H1 (cell line): Measurements from ENCODE around the gene TTBK1. TPM values are rescaled to one million over a fixed set of nuclear protein-coding genes. Genes with fewer than 3 reads are reported as not detected.

Experiments used
- CTCF ChIA-PET: fragments of 300-600 bp; sonication (Branson Sonifier 250); formaldehyde crosslinking; loops from one replicate; lab custom pipeline; 2021; ENCODE audit not compliant: partially characterized antibody; lab: Charles Lee
- POLR2A ChIA-PET: fragments of 300-600 bp; sonication (Branson Sonifier 250); formaldehyde crosslinking; loops from one replicate; lab custom pipeline; 2021; ENCODE audit warnings: inconsistent platforms; ENCODE audit not compliant: partially characterized antibody; lab: Charles Lee
- DNase-seq, 2 experiments: peaks; one replicate each; pipeline versions ENCODE4 v3.0.0 to v3.0.0-alpha.2; 2010 to 2022; ENCODE audit warnings: low spot score in 2 of 2, low read depth in 1 of 2, mixed read lengths in 1 of 2
- FAIRE-seq: peaks from 2 replicates; lab custom pipeline; 2011; peaks lifted over from hg19 to GRCh38; lab: Jason Lieb, UNC
- H2AFZ ChIP-seq: 2 replicates; pipeline ENCODE4 v1.8.1; 2012; ENCODE audit warnings: low read length, inconsistent platforms
- H2AK5ac ChIP-seq: 2 replicates; pipeline ENCODE4 v1.6.1; 2013; ENCODE audit warnings: low read depth, low read length
- H2BK120ac ChIP-seq: replicated peaks from 2 replicates; pipeline ENCODE3; 2013; ENCODE audit warnings: low read depth, low read length, inconsistent platforms
- H2BK12ac ChIP-seq: 2 replicates; pipeline ENCODE4 v1.6.1; 2013; ENCODE audit warnings: low read depth, low read length
- H2BK15ac ChIP-seq: 2 replicates; pipeline ENCODE4 v1.6.1; 2013; ENCODE audit warnings: low read length
- H2BK20ac ChIP-seq: 2 replicates; pipeline ENCODE4 v1.6.1; 2013; ENCODE audit warnings: low read length
- H2BK5ac ChIP-seq: 2 replicates; pipeline ENCODE4 v1.6.1; 2013; ENCODE audit warnings: low read depth, low read length
- H3K14ac ChIP-seq: 2 replicates; pipeline ENCODE4 v1.6.1; 2013; ENCODE audit warnings: inconsistent platforms; ENCODE audit not compliant: insufficient read length
- H3K18ac ChIP-seq: 2 replicates; pipeline ENCODE4 v1.6.1; 2013; ENCODE audit warnings: low read length; ENCODE audit errors: extremely low read depth
- H3K23ac ChIP-seq: 2 replicates; pipeline ENCODE4 v1.6.1; 2013; ENCODE audit warnings: inconsistent platforms; ENCODE audit not compliant: insufficient read length
- H3K23me2 ChIP-seq: 2 replicates; pipeline ENCODE4 v1.6.1; 2013; ENCODE audit warnings: low read depth, low read length
- H3K27ac ChIP-seq: 2 replicates; pipeline ENCODE4 v1.6.1; 2011; ENCODE audit warnings: low read depth, low read length, inconsistent platforms
- H3K27me3 ChIP-seq, 4 experiments: replicated peaks in 1 of 4; 1 replicate in 1 of 4; 2 replicates in 3 of 4; pipeline versions ENCODE4 v1.6.1 to v1.8.1; 2011 to 2013; ENCODE audit warnings: low read length in 3 of 4, mild to moderate bottlenecking in 3 of 4, inconsistent platforms in 2 of 4, mixed read lengths in 2 of 4, moderate library complexity in 1 of 4; ENCODE audit not compliant: control insufficient read depth in 3 of 4, insufficient read depth in 3 of 4; ENCODE audit errors: extremely low read depth in 1 of 4
- H3K36me3 ChIP-seq, 4 experiments: 2 replicates each; pipeline versions ENCODE4 v1.6.1 to v1.8.1; 2011 to 2013; ENCODE audit warnings: mild to moderate bottlenecking in 4 of 4, low read length in 3 of 4, moderate library complexity in 2 of 4, control low read depth in 1 of 4, inconsistent platforms in 1 of 4; ENCODE audit not compliant: insufficient read depth in 4 of 4, control insufficient read depth in 2 of 4
- H3K4ac ChIP-seq: replicated peaks from 2 replicates; pipeline ENCODE3; 2013; ENCODE audit warnings: low read length, low read depth, mixed read lengths, inconsistent platforms; ENCODE audit not compliant: insufficient read length
- H3K4me1 ChIP-seq, 4 experiments: replicated peaks in 1 of 4; 1 replicate in 1 of 4; 2 replicates in 3 of 4; pipeline versions ENCODE4 v1.6.1 to v1.8.1; 2011 to 2013; ENCODE audit warnings: low read length in 3 of 4, inconsistent platforms in 2 of 4, mixed read lengths in 1 of 4; ENCODE audit not compliant: insufficient read depth in 4 of 4, control insufficient read depth in 3 of 4
- H3K4me2 ChIP-seq, 2 experiments: 2 replicates each; pipeline versions ENCODE4 v1.6.1 to v1.8.1; 2011 to 2013; ENCODE audit warnings: low read depth in 2 of 2, low read length in 2 of 2, control low read depth in 1 of 2, inconsistent platforms in 1 of 2, mild to moderate bottlenecking in 1 of 2; ENCODE audit not compliant: insufficient read depth in 1 of 2
- H3K4me3 ChIP-seq, 4 experiments: fragments of 200-600, 300-600 bp in 1 of 4; sonication (generic), shearing (Covaris generic), sonication (Bioruptor Twin) in 1 of 4; 2 replicates each; pipeline versions ENCODE4 v1.5.1 to v1.8.1; 2011 to 2016; ENCODE audit warnings: low read length in 4 of 4, low read depth in 3 of 4, control low read depth in 2 of 4, inconsistent platforms in 2 of 4, mild to moderate bottlenecking in 2 of 4, mixed read lengths in 1 of 4, moderate library complexity in 1 of 4; ENCODE audit not compliant: insufficient read depth in 2 of 4; ENCODE audit errors: extremely low read depth in 1 of 4
- H3K56ac ChIP-seq: replicated peaks from 2 replicates; pipeline ENCODE3; 2013; ENCODE audit warnings: low read depth, mild to moderate bottlenecking, mixed read lengths, low read length, inconsistent platforms; ENCODE audit not compliant: insufficient read length
- H3K79me1 ChIP-seq: 2 replicates; pipeline ENCODE4 v1.6.1; 2013; ENCODE audit warnings: low read depth, low read length, control low read depth
- H3K79me2 ChIP-seq, 2 experiments: 2 replicates each; pipeline versions ENCODE4 v1.6.1 to v1.8.1; 2012 to 2013; ENCODE audit warnings: low read length in 2 of 2, mild to moderate bottlenecking in 2 of 2, inconsistent platforms in 1 of 2; ENCODE audit not compliant: insufficient read depth in 2 of 2, control insufficient read depth in 1 of 2
- H3K9ac ChIP-seq, 4 experiments: replicated peaks in 1 of 4; 1 replicate in 1 of 4; 2 replicates in 3 of 4; pipeline versions ENCODE4 v1.6.1 to v1.8.1; 2011 to 2013; ENCODE audit warnings: low read depth in 3 of 4, low read length in 3 of 4, control low read depth in 2 of 4, mild to moderate bottlenecking in 2 of 4, moderate library complexity in 2 of 4, inconsistent platforms in 1 of 4; ENCODE audit errors: extremely low read depth in 1 of 4
- H3K9me3 ChIP-seq, 2 experiments: 2 replicates each; pipeline versions ENCODE4 v1.6.1 to v1.8.1; 2012 to 2013; ENCODE audit warnings: mild to moderate bottlenecking in 2 of 2, moderate library complexity in 2 of 2, control low read depth in 1 of 2, inconsistent platforms in 1 of 2, low read depth in 1 of 2, low read length in 1 of 2, mixed read lengths in 1 of 2; ENCODE audit not compliant: insufficient read depth in 2 of 2
- H4K20me1 ChIP-seq, 2 experiments: replicated peaks in 1 of 2; 2 replicates each; pipeline versions ENCODE3 to v1.8.1; 2011 to 2013; ENCODE audit warnings: inconsistent platforms in 2 of 2, low read length in 2 of 2, mild to moderate bottlenecking in 1 of 2; ENCODE audit not compliant: insufficient read depth in 2 of 2, control insufficient read depth in 1 of 2
- H4K5ac ChIP-seq: 2 replicates; pipeline ENCODE4 v1.6.1; 2013; ENCODE audit warnings: low read length, low read depth, mixed read lengths, inconsistent platforms; ENCODE audit not compliant: insufficient read length
- H4K8ac ChIP-seq: 2 replicates; pipeline ENCODE4 v1.8.0; 2013; ENCODE audit warnings: mild to moderate bottlenecking, moderate library complexity, low read length, inconsistent platforms; ENCODE audit not compliant: insufficient read depth; ENCODE audit errors: extremely low read depth
- H4K91ac ChIP-seq: replicated peaks from 2 replicates; pipeline ENCODE3; 2013; ENCODE audit warnings: low read length, mixed read lengths, inconsistent platforms; ENCODE audit not compliant: insufficient read length
- ASH2L ChIP-seq: fragments of 200-600, 300-600 bp; sonication (generic); IDR thresholded peaks from one replicate; pipeline ENCODE4 v1.7.1; 2017; ENCODE audit warnings: low read length
- CEBPB ChIP-seq: IDR thresholded peaks from 2 replicates; pipeline ENCODE4 v1.6.1; 2012; ENCODE audit warnings: low read depth, low read length
- CREB1 ChIP-seq: IDR thresholded peaks from 2 replicates; pipeline ENCODE4 v1.6.1; 2012; ENCODE audit warnings: inconsistent platforms
- EP300 ChIP-seq, 2 experiments: IDR thresholded peaks; 1 replicate in 1 of 2; 2 replicates in 1 of 2; pipeline ENCODE4 v1.6.1; 2011 to 2012; ENCODE audit warnings: low read depth in 2 of 2, low read length in 2 of 2, mild to moderate bottlenecking in 2 of 2, borderline replicate concordance in 1 of 2, inconsistent platforms in 1 of 2, moderate library complexity in 1 of 2
- HDAC2 ChIP-seq, 2 experiments: fragments of 300-600 bp in 1 of 2; sonication (generic) in 1 of 2; IDR thresholded peaks; 2 replicates each; pipeline ENCODE4 v1.6.1; 2011 to 2012; ENCODE audit warnings: low read depth in 2 of 2, low read length in 2 of 2, mild to moderate bottlenecking in 2 of 2, moderate library complexity in 2 of 2, borderline replicate concordance in 1 of 2, inconsistent platforms in 1 of 2
- KDM5A ChIP-seq: fragments of 200-600 bp; IDR thresholded peaks from 2 replicates; pipeline ENCODE4 v1.7.1; 2012; ENCODE audit warnings: mild to moderate bottlenecking, low read length, inconsistent platforms, mixed read lengths
- NANOG ChIP-seq: IDR thresholded peaks from 2 replicates; pipeline ENCODE4 v1.6.1; 2011; ENCODE audit warnings: low read length, low read depth, mild to moderate bottlenecking, inconsistent platforms; ENCODE audit not compliant: insufficient read depth, poor library complexity, severe bottlenecking
- PHF8 ChIP-seq: fragments of 200-600 bp; sonication (generic); conservative IDR thresholded peaks from 2 replicates; pipeline ENCODE4 v1.7.1; 2012; ENCODE audit warnings: low read depth, mild to moderate bottlenecking, inconsistent platforms, low read length, moderate library complexity
- SAP30 ChIP-seq: fragments of 300-600 bp; sonication (generic); IDR thresholded peaks from 2 replicates; pipeline ENCODE4 v1.7.1; 2012; ENCODE audit warnings: low read length, moderate library complexity, mild to moderate bottlenecking, inconsistent platforms; ENCODE audit not compliant: insufficient read depth, insufficient replicate concordance
- SIN3A ChIP-seq, 2 experiments: IDR thresholded peaks in 1 of 2; conservative IDR thresholded peaks in 1 of 2; 2 replicates each; pipeline ENCODE4 v1.6.1; 2011 to 2012; ENCODE audit warnings: low read length in 2 of 2, improper control_type of control experiment in 1 of 2, low read depth in 1 of 2, mild to moderate bottlenecking in 1 of 2
- YY1 ChIP-seq: IDR thresholded peaks from 2 replicates; pipeline ENCODE4 v1.6.1; 2011; ENCODE audit warnings: low read depth, mild to moderate bottlenecking, low read length
- WGBS, 2 experiments: shearing (Covaris generic) in 1 of 2; methylation state at CpG; one replicate each; pipeline versions ENCODE4 v1.1.6 to v1.1.7; 2013 to 2015; ENCODE audit warnings: low lambda C conversion rate in 2 of 2, mixed read lengths in 2 of 2, inconsistent platforms in 1 of 2, low coverage in 1 of 2, missing lambda C conversion rate in 1 of 2; ENCODE audit not compliant: insufficient replicate concordance in 2 of 2, insufficient coverage in 1 of 2, insufficient read length in 1 of 2; ENCODE audit errors: extremely low coverage in 1 of 2, missing lambda C conversion rate in 1 of 2; 5-methylcytosine and 5-hydroxymethylcytosine counted together
- polyA plus RNA-seq, 7 experiments: library from polyadenylated mRNA; depleted of rRNA in 3 of 7; stranded (reverse) in 5 of 7; unstranded in 2 of 7; fragments of >200 nt in 5 of 7; fragments of 200-250 nt in 2 of 7; gene quantifications; 1 replicate in 5 of 7; 2 replicates in 1 of 7; 4 replicates in 1 of 7; pipeline versions ENCODE4 v1.2.1 to v1.2.3, GENCODE V29; 2011 to 2013; ENCODE audit warnings: missing spikeins in 2 of 7, mixed read lengths in 2 of 7
- total RNA-seq: library from RNA; stranded (reverse); fragmentation: NEBNext Ultra II Directional; extraction: Animal tissue kit (Norgen Biotek cat#: 25700); gene quantifications from 2 replicates; pipeline ENCODE4 v1.2.1, GENCODE V29; 2021

The TTBK1 gene
- total and polyA plus RNA-seq, 2 of the 8 experiments (the other 6 are each of a cell fraction or from before 2014, with no cell fraction given): 0.53 to 1.6 TPM

GRCh38 chr6:43203029-43203717, 40.1 kb upstream of the TTBK1 start:
- no peak overlapping the region for H3K27ac ChIP-seq
- no peak overlapping the region for H2AFZ ChIP-seq
- H4K8ac ChIP-seq: no peak overlapping the region
- H3K14ac ChIP-seq: no peak overlapping the region
- no peaks in the 10 kb centered on the region for H4K20me1 ChIP-seq
- H3K4me2 ChIP-seq: no peak overlapping the region
- H2BK5ac ChIP-seq: no peak overlapping the region
- no peak overlapping the region for H3K4ac ChIP-seq
- H3K36me3 ChIP-seq: no peaks in the 10 kb centered on the region
- H3K9me3 ChIP-seq: no peaks in the 10 kb centered on the region
- DNase-seq (no peak), FAIRE-seq (no peak)
- no peaks in the 10 kb centered on the region for H3K27me3 ChIP-seq
- H4K91ac ChIP-seq: peak overlapping the region; percentile 22
- H3K9ac ChIP-seq: no peak overlapping the region
- no peak overlapping the region for H3K23ac ChIP-seq
- no peaks in the 10 kb centered on the region; the same call in 1 of the 2 replicates for H3K23me2 ChIP-seq
- no peak overlapping the region for H3K56ac ChIP-seq
- 89% methylated on average over 17 of the region's 17 CpGs; no CpG with 5 or more reads in 1 of the 2 experiments for WGBS, 2 experiments
- no peaks in the 10 kb centered on the region for H3K4me1 ChIP-seq
- H4K5ac ChIP-seq: no peak overlapping the region
- POLR2A ChIA-PET: interaction anchor here (0.9 to 2.1 kb wide), 7 partner anchors 18 to 33 kb away, joined by 3 to 8 read pairs (median 4); partner anchors contain the start of gene SRF
- H2BK20ac ChIP-seq: no peak overlapping the region
- 0 out of 2 replicates have a peak overlapping the region, but pooled peaks have one; percentile 27 for H2BK12ac ChIP-seq
- CTCF ChIA-PET: interaction anchor here (0.8 to 1.0 kb wide), 2 partner anchors 11 to 27 kb away, joined by 3 read pairs; no protein-coding TSS in a partner anchor
- H2BK15ac ChIP-seq: no peak overlapping the region
- no peak overlapping the region for H2BK120ac ChIP-seq
- no peaks in the 10 kb centered on the region for H3K79me1 ChIP-seq
- no peak overlapping the region for H2AK5ac ChIP-seq
- no peaks in the 10 kb centered on the region for H3K79me2 ChIP-seq
- no peak overlapping the region for H3K4me3 ChIP-seq
- no peak overlapping the region for H3K18ac ChIP-seq
- TF ChIP-seq KDM5A (no peak), SAP30 (no peak), CREB1 (no peak), NANOG (no peak), YY1 (no peak), SIN3A (conservative IDR thresholded peaks at IDR 0.05 in 1 of 2, IDR thresholded peaks at IDR 0.05 in 1 of 2; ENCODE audit: low read depth in 1 of 2, low read length in 2 of 2) (no peak), HDAC2 (IDR thresholded peaks at IDR 0.05; ENCODE audit: borderline replicate concordance in 1 of 2, low read depth in 2 of 2, low read length in 2 of 2) (no peak), PHF8 (no peak), EP300 (IDR thresholded peaks at IDR 0.05; ENCODE audit: borderline replicate concordance in 1 of 2, low read depth in 2 of 2, low read length in 2 of 2) (no peak), ASH2L (no peak), CEBPB (no peak)
